ENCODE data around the gene LYPLAL1. TPM values are rescaled to one million over a fixed set of nuclear protein-coding genes. Genes with fewer than 3 reads are reported as not detected.
A peak's percentile ranks its signal among the peaks of the same experiment; 100 is the strongest.
"Not testable (repeated sequence)": the region's sequence is repeated elsewhere in the genome, so short reads cannot be mapped to it uniquely, and the experiment has no call there.

The LYPLAL1 gene
- total RNA-seq, 3 donors from 2014 or later: 14.8 to 18.5 (median 16.9) TPM

- H3K27me3 Mint-ChIP-seq (ENCODE audit: low read depth): no peaks in the 10 kb centered on the region
- DNase-seq: no peak
- peaks cover 6% of the 10 kb centered on the region for H3K36me3 Mint-ChIP-seq (ENCODE audit: insufficient read depth)
- H3K4me1 Mint-ChIP-seq (ENCODE audit: low read depth): peaks cover 46% of the 10 kb centered on the region
- H3K9me3 Mint-ChIP-seq: no peaks in the 10 kb centered on the region
- H3K4me3 Mint-ChIP-seq: no peak overlapping the region
- no peak for ATAC-seq
Observed at GRCh38 chr1:219176168-219176567, 2.5 kb downstream of the LYPLAL1 start.

DNA sequence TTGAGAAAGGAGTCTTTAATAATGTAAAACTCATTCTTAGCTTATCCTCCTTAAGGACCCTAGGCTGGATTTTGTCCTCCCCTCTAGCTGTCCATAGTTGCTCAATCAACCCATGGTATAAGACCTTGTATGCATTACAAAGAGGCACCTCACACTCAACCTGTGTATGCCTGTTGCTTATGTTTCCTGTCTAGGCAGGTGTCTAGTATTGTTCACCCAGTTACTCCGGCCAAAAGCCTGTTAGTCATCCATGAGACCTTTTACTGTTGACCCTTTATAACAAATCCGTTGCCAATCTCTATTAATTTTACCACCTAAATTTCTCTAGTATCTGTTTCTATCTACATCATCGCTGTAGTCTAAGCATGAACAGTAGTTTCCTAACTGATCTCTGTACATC lies 3.7 kb downstream of the LYPLAL1 start:
- H3K27me3 Mint-ChIP-seq (ENCODE audit: low read depth): no peaks in the 10 kb centered on the region
- H3K4me3 Mint-ChIP-seq: no peak overlapping the region
- no peaks in the 10 kb centered on the region for H3K9me3 Mint-ChIP-seq
- peaks cover 8% of the 10 kb centered on the region for H3K36me3 Mint-ChIP-seq (ENCODE audit: insufficient read depth)
- ATAC-seq (no peak), DNase-seq (no peak)
- peaks cover 51% of the 10 kb centered on the region for H3K4me1 Mint-ChIP-seq (ENCODE audit: low read depth)

DNA sequence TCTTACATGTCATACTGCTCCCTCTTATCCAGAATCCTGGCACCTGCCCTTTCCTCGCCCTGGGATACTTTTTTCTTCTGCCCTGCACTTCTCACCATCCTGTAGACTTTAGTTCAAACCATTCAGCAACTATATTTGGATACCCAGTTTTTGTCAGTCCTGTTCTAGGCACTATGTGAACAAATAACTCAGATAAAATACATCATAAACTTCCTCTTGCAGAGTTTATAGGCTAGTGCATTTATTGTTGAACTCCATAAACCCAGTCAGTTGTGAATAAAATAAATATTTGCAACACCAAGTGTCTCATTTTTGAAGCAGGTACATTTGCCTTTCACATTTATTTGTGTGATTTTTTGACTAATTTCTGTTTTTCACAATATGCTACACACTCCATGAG lies 4.3 kb downstream of the LYPLAL1 start:
- no peak overlapping the region for H3K4me3 Mint-ChIP-seq
- H3K36me3 Mint-ChIP-seq (ENCODE audit: insufficient read depth): peaks cover 12% of the 10 kb centered on the region
- peaks cover 53% of the 10 kb centered on the region for H3K4me1 Mint-ChIP-seq (ENCODE audit: low read depth)

GRCh38 chr1:219179293-219179692 lies 5.6 kb downstream of the LYPLAL1 start:
- no peaks in the 10 kb centered on the region for H3K27me3 Mint-ChIP-seq (ENCODE audit: low read depth)
- H3K9me3 Mint-ChIP-seq: no peaks in the 10 kb centered on the region
- peaks cover 54% of the 10 kb centered on the region for H3K4me1 Mint-ChIP-seq (ENCODE audit: low read depth)
- DNase-seq (no peak), ATAC-seq (no peak)
- peaks cover 18% of the 10 kb centered on the region for H3K36me3 Mint-ChIP-seq (ENCODE audit: insufficient read depth)
- no peak overlapping the region for H3K4me3 Mint-ChIP-seq

More for the DNA sequence above, 4.3 kb downstream of the LYPLAL1 start:
- ATAC-seq (no peak), DNase-seq (no peak)
- no peaks in the 10 kb centered on the region for H3K27me3 Mint-ChIP-seq (ENCODE audit: low read depth)
- no peaks in the 10 kb centered on the region for H3K9me3 Mint-ChIP-seq

- peaks cover 49% of the 10 kb centered on the region for H3K4me1 Mint-ChIP-seq (ENCODE audit: low read depth)
- DNase-seq: no peak
- ATAC-seq: no peak
- H3K9me3 Mint-ChIP-seq: no peaks in the 10 kb centered on the region
- H3K36me3 Mint-ChIP-seq (ENCODE audit: insufficient read depth): peaks cover 23% of the 10 kb centered on the region
- no peaks in the 10 kb centered on the region for H3K27me3 Mint-ChIP-seq (ENCODE audit: low read depth)
- no peak overlapping the region for H3K4me3 Mint-ChIP-seq
Observed at GRCh38 chr1:219184337-219184736, 10.7 kb downstream of the LYPLAL1 start.

- ATAC-seq: no peak
- Mint-ChIP-seq H3K4me3 (no peak overlapping the region), H3K27me3 (ENCODE audit: low read depth) (no peaks in the 10 kb centered on the region), H3K36me3 (ENCODE audit: insufficient read depth) (peaks cover 22% of the 10 kb centered on the region), H3K9me3 (no peaks in the 10 kb centered on the region), H3K4me1 (ENCODE audit: low read depth) (peaks cover 53% of the 10 kb centered on the region)
- DNase-seq: no peak
Observed at GRCh38 chr1:219185486-219186117, 11.9 kb downstream of the LYPLAL1 start.

DNA sequence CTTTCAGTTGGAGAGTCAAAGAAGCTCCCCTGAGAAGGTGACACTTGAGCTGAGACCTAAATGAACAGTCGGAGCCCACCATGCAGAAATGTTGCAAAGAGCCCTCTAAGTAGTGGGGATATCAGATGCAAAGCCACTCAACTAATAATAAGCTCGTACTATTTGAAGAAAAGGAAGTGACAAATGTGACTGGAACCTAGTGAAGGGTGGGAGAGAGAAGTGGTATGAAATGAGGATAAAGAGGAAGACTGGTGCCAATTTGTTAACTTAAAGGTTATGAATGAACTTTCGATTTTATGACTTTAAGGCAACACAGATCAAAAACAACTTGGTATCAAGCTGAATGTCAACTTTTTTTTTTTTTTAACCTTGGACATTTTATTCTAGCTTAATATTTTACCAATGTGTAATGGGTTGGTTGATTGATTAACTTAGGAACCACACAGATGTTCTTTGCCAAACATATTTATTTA lies 14.7 kb downstream of the LYPLAL1 start:
- Mint-ChIP-seq H3K4me1 (ENCODE audit: low read depth) (peaks cover 39% of the 10 kb centered on the region), H3K4me3 (peak overlapping the region; percentile 25), H3K27me3 (ENCODE audit: low read depth) (no peaks in the 10 kb centered on the region), H3K9me3 (no peaks in the 10 kb centered on the region), H3K36me3 (ENCODE audit: insufficient read depth) (peaks cover 24% of the 10 kb centered on the region)
- DNase-seq (no peak), ATAC-seq (no peak)

- H3K27me3 Mint-ChIP-seq (ENCODE audit: low read depth): no peaks in the 10 kb centered on the region
- peaks cover 25% of the 10 kb centered on the region for H3K36me3 Mint-ChIP-seq (ENCODE audit: insufficient read depth)
- H3K9me3 Mint-ChIP-seq: no peaks in the 10 kb centered on the region
- H3K4me3 Mint-ChIP-seq: no peak overlapping the region
- H3K4me1 Mint-ChIP-seq (ENCODE audit: low read depth): peaks cover 34% of the 10 kb centered on the region
- ATAC-seq (peak; percentile 90 to 93), DNase-seq (no peak)
Observed at GRCh38 chr1:219189021-219189824, 15.5 kb downstream of the LYPLAL1 start.

DNA sequence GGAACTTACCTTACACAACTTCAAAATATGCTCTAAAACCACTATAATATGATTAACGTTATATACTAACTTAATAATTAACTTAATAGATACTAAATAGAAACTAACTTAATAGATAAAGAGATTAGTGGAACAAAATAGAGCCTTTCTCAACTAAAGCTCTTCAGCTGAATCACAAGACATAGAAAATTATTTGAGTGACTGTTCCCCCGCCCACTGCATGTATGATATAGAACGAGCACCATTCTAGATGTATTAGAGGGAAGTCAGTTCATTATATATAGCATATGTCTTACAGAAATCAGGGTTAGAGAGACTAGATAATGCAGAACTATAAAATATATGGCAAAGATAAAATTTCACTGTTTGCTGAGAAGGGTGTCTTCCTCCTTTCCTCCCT lies 16.3 kb downstream of the LYPLAL1 start:
- Mint-ChIP-seq H3K4me3 (no peak overlapping the region), H3K36me3 (ENCODE audit: insufficient read depth) (peaks cover 29% of the 10 kb centered on the region), H3K4me1 (ENCODE audit: low read depth) (peaks cover 31% of the 10 kb centered on the region), H3K9me3 (no peaks in the 10 kb centered on the region), H3K27me3 (ENCODE audit: low read depth) (no peaks in the 10 kb centered on the region)
- no peak for DNase-seq
- ATAC-seq: no peak

DNA sequence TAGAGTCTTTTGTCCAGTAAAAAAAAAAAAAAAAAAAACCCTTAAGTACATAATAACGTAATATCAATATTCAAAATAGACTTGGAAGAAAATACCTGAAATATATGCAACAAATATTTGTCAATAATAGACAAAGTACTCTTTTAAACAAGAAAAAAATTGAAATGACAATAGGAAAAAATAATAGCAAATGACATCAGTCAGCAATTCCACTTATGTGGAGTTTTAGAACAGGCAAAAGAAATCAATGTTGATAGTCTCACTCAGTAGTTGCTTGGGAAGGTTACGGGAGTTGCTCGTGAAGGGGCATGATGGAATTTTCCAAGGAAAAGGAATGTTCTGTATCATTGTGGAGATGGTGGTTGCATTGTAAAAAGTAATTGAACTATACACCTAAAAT lies 16.9 kb downstream of the LYPLAL1 start:
- no peak for DNase-seq
- Mint-ChIP-seq H3K4me1 (ENCODE audit: low read depth) (peaks cover 28% of the 10 kb centered on the region), H3K4me3 (no peak overlapping the region), H3K9me3 (no peaks in the 10 kb centered on the region), H3K27me3 (ENCODE audit: low read depth) (no peaks in the 10 kb centered on the region), H3K36me3 (ENCODE audit: insufficient read depth) (peaks cover 30% of the 10 kb centered on the region)
- no peak for ATAC-seq

DNA sequence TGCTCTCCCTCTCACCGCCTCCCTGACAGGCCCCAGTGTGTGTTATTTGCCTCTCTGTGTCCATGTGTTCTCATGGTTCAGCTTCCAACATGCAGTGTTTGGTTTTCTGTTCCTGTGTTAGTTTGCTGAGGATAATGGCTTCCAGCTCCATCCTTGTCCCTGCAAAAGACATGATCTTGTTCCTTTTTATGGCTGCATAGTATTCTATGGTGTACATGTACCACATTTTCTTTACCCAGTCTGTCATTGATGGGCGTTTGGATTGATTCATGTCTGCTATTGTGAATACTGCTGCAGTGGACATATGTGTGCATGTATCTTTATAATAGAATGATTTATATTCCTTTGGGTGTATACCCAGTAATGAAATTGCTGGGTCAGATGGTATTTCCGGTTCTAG lies 22.2 kb downstream of the LYPLAL1 start:
- DNase-seq; ATAC-seq; H3K4me1 Mint-ChIP-seq (ENCODE audit: low read depth); H3K27me3 Mint-ChIP-seq (ENCODE audit: low read depth); H3K4me3 Mint-ChIP-seq; H3K9me3 Mint-ChIP-seq: not testable (repeated sequence)
- peaks cover 42% of the 10 kb centered on the region for H3K36me3 Mint-ChIP-seq (ENCODE audit: insufficient read depth)

- ATAC-seq: no peak
- H3K9me3 Mint-ChIP-seq: no peaks in the 10 kb centered on the region
- peaks cover 12% of the 10 kb centered on the region for H3K36me3 Mint-ChIP-seq (ENCODE audit: insufficient read depth)
- DNase-seq: no peak
- H3K4me1 Mint-ChIP-seq (ENCODE audit: low read depth): no peaks in the 10 kb centered on the region
- H3K4me3 Mint-ChIP-seq: no peak overlapping the region
- H3K27me3 Mint-ChIP-seq (ENCODE audit: low read depth): no peaks in the 10 kb centered on the region
Observed at GRCh38 chr1:219201656-219202055, 28.0 kb downstream of the LYPLAL1 start.

- no peaks in the 10 kb centered on the region for H3K4me1 Mint-ChIP-seq (ENCODE audit: low read depth)
- no peaks in the 10 kb centered on the region for H3K9me3 Mint-ChIP-seq
- no peak for DNase-seq
- H3K27me3 Mint-ChIP-seq (ENCODE audit: low read depth): no peaks in the 10 kb centered on the region
- ATAC-seq: no peak
- H3K36me3 Mint-ChIP-seq (ENCODE audit: insufficient read depth): peaks cover 6% of the 10 kb centered on the region
- H3K4me3 Mint-ChIP-seq: no peak overlapping the region
Observed at GRCh38 chr1:219202567-219202966, 28.9 kb downstream of the LYPLAL1 start.

- Mint-ChIP-seq H3K36me3 (ENCODE audit: insufficient read depth) (peaks cover 4% of the 10 kb centered on the region), H3K27me3 (ENCODE audit: low read depth) (no peaks in the 10 kb centered on the region), H3K9me3 (no peaks in the 10 kb centered on the region), H3K4me1 (ENCODE audit: low read depth) (peaks cover 2% of the 10 kb centered on the region), H3K4me3 (no peak overlapping the region)
- no peak for DNase-seq
- no peak for ATAC-seq
Observed at GRCh38 chr1:219206350-219206749, 32.7 kb downstream of the LYPLAL1 start.

DNA sequence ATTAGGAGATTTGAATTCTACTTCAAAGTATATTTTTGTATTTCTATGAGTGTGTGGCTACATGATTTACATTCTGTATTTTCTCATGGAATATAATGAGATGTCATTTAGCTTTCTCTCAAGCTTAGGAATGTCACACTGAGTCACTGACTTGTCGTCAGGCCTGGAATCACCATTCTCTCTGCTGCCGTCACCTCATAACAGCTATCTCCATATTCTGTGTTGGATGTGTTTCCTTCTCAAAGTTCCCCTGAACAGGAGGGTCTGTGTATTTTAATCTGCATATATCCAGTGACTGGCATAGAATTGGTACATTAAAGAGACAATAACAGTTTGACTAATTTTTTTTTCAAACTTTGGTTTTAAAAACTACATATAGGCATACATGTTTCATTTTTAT lies 35.9 kb downstream of the LYPLAL1 start:
- Mint-ChIP-seq H3K9me3 (no peaks in the 10 kb centered on the region), H3K27me3 (ENCODE audit: low read depth) (no peaks in the 10 kb centered on the region), H3K4me3 (no peak overlapping the region), H3K36me3 (ENCODE audit: insufficient read depth) (peaks cover 15% of the 10 kb centered on the region), H3K4me1 (ENCODE audit: low read depth) (peaks cover 2% of the 10 kb centered on the region)
- DNase-seq: no peak
- ATAC-seq: no peak
